NCI-H146 (cell line): ENCODE results near the gene ART1.

ENCODE experiments used
- DNase-seq: peaks from one replicate; lab custom pipeline; 2025; lab: John Stamatoyannopoulos, UW

The ART1 gene

DNA sequence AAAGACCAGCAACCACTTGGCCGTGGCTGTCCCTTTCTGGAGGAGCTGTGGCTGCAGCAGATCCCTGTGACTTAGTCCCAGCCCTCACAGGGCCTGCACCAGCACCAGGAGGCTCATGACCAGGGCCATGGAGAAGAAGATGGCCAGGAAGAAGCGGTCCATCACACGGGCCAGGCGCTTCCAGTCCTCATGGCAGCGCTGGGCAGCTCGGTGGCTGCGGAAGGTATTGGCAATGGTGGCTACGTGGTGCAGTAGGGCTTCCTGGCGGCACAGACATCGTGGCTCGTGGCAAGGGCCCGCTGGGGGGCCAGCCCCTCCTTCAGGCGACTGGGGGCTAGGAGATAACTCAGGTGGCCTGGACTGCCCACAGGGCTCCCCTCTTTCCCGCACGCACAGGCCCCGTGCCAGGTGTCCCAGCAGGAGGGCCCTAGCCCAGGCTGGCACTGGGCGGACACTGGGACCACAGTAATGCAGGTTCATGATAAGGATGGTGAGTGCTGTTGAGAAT lies 21.1 kb downstream of the ART1 start:
- no peak for DNase-seq

- DNase-seq = no peak
These were observed 22.5 kb downstream of the ART1 start for GRCh38 chr11:3667149-3668035.

DNA sequence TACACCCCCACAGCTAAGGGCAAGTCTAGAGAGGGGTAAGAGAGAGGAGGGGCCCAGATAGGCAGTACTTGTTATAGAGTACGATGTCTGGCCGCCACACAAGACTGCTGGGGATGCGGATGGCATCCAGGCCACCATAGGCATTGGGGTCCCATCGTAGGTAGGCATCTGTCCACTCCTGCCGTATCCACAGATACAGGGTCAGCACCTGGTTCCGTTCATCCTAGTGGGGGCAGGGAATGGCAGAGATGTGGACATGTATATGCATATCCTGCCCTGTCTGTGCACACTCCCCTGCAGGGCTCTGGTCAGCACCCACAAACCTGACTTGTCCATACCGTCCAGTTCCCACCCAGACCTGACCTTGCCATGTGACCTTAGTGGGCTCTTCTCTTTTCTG lies 24.2 kb downstream of the ART1 start:
- DNase-seq = no peak

GRCh38 chr11:3669742-3670183 lies 24.8 kb downstream of the ART1 start:
- DNase-seq = no peak

- peak; percentile 40 for DNase-seq
These were observed 26.7 kb downstream of the ART1 start, which contains the start of gene CHRNA10 for GRCh38 chr11:3671334-3672254. CHRNA10 (minus strand) TSS chr11:3671384; CDS start chr11:3671312, 72 bp downstream.

- DNase-seq = no peak
These were observed 29.3 kb downstream of the ART1 start for GRCh38 chr11:3674189-3674588.

DNA sequence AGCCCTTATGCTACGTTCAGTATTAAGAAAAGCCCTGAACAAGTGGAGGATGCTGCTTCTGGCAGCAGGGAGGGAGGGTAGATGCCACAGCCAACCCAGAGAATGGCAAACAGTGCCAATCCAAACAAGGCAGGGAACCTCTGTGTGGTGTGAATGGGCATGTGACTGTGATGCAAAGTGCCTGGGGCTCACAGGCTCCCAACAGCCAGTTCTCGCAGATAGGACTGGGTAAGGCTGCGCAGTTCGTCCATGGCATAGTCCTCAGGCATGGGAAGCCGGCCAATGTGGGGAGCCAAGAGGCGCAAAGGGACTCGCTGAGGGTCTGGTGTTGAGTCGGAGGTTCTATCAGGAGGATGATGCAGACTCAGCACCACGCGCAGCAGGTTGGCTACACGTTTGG lies 31.0 kb downstream of the ART1 start:
- no peak for DNase-seq

DNA sequence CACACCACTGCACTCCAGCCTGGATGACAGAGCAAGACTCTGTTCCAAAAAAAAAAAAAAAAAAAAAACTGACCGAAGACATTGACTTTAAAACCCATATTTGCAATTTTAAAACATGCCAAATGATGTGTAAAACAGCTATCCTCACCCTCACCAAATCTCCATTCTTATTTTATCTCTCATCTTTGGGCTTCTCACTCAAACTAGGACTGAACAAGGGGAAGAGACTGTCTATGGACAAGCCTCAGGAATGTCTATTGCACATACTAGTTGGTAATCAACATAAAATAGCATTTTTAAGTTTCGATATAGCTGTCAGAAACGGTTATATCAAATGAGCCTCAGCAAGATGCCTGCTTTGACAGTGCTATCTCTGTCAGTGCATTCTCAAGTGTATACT lies 34.1 kb downstream of the ART1 start:
- DNase-seq = no peak

DNA sequence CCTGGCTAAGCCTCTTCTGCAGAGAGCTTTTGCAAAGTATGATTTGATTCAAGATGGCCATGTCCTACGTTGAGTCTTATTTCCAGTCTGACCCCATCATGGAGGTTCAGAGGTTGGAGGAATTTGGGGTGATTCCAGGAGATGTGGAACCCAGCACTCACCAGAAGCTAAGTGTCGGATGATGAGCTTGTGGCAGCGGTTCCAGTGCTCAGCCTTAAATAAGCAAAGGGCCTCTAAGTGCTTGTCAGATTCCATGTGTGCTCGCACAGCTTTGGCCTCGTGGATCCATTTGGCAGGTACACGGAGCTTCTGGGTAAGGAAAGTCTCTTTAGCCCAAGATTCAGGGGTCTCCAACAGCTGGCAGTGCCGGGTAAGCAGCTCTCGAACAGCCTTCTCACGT lies 38.1 kb downstream of the ART1 start:
- no peak for DNase-seq

- DNase-seq = no peak
These were observed 39.3 kb downstream of the ART1 start for GRCh38 chr11:3684129-3684818.

GRCh38 chr11:3684819-3685172 lies 39.9 kb downstream of the ART1 start:
- no peak for DNase-seq

GRCh38 chr11:3685923-3686322 lies 41.0 kb downstream of the ART1 start:
- DNase-seq = no peak

DNA sequence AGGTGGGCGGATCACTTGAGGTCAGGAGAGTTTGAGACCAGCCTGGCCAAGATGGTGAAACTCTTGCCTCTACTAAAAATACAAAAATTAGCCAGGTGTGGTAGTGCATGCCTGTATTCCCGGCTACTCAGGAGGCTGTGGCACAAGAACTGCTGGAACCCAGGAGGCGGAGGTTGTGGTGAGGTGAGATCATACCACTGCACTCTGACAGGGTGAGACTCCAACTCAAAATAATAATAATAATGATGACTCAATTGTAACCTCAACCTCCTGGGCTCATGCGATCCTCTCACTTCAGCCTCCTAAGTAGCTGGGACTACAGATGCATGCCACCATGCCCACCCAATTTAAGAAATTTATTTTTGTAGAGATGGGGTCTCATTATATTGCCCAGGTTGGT lies 41.8 kb downstream of the ART1 start:
- no peak for DNase-seq

DNA sequence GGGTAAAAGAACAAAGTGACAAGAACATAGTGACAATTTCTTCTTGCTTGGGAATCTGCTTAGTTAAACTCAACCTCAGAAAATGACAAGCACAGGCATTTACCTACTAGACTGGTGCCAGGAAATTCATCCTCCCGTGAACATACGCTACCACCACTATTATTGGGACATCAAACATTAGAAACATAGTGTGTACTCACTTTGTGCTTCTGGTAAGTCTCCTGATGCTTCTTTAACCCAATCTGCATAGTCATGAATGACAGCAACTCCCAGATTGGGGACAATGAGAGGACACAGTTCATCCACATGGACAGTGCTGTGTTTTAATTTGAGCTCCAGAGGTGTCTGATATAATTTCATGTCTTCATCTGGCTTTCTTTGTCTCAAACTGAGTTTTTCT lies 55.5 kb downstream of the ART1 start:
- no peak for DNase-seq

DNA sequence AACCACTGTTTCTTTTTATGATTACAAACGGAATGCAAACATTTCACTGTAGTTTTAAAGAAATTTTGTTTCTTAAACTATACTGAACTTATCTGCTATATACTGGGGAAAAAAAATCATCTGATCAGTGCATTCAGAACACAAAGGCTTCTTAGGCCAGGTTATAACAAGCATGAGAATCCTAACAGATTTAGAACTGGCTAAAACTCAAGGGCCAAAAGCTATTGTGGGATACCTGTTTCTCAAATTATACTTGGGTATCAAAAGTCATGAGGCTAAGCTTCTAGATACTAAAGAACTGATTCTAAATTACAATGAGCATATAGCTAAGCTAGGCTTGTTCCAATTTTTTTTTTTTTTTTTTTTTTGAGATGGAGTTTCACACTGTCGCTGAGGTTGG lies 56.0 kb downstream of the ART1 start:
- DNase-seq = no peak

GRCh38 chr11:3703383-3703782 lies 58.5 kb downstream of the ART1 start:
- no peak for DNase-seq

GRCh38 chr11:3707176-3707575 lies 62.2 kb downstream of the ART1 start:
- DNase-seq = no peak

DNA sequence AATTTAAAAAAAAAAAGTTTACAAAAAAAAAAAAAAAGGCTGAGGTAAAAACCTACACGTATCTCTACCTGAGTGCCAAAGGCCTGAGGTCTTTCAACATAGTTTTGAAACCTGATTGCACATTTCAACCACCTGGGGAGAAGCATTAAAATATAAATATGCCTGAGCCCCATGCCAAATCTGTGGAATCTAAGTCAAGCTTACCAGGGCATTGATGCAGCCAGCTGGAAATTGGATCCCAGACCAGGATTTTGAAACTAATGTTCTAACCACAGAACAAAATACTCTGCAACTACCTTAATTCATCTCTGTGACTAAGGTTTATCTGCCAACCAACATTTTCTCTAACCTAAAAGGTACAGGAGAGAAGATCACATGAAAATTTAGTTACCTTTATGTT lies 65.0 kb downstream of the ART1 start:
- no peak for DNase-seq

DNA sequence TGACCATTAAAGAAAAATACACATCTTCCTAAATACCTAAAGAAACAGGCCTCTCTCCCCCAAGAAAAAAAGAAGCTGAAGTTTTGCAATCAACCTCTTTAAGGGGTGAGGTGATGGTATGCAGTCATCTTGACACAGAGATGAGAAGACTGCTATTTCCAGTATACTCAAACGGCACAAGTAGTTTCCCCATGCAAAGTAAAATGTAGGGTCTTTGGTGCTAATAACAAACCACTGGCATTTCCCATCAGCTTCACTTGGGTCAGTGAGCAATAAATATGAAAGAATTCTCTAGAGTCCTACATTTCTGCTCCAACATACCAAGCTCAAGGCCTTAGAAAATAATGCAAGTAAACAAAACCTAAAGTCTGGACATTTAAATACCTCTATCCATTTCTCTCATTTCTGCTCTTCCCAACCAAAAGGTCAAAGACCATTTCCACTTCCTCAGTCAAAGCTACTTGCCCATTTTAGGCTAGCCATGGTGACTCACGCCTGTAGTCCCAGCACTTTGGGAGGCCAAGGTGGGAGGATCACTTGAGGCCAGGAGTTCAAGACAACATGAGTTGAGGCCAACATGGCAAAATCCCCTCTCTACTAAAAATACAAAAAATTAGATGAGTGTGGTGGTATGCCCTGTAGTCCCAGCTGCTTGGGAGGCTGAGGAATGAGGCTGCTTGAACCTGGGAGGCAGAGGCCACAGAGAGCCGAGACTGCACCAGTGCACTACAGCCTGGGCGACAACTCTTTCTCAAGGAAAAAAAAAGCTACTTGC lies 65.7 kb downstream of the ART1 start:
- DNase-seq = no peak

GRCh38 chr11:3712274-3712673 lies 67.3 kb downstream of the ART1 start:
- no peak for DNase-seq
